Upper lobe of right lung (tissue), 1 donor: ENCODE results near the gene HSP90AB1. TPM values are rescaled to one million over a fixed set of nuclear protein-coding genes. Genes with fewer than 3 reads are reported as not detected.

Experiments
- ATAC-seq: fragments of 200-7000 bp; cut with Tn5 transposase; one replicate; pipeline ENCODE4 v1.9.1; 2020; ENCODE audit warnings: mild to moderate bottlenecking, moderate library complexity
- DNase-seq: peaks from one replicate; pipeline ENCODE4 v3.0.0-alpha.2; 2020
- H3K27ac ChIP-seq: fragments of 200-600 bp; one replicate; pipeline ENCODE4 v1.8.0; 2022
- H3K27me3 ChIP-seq: fragments of 200-600 bp; one replicate; pipeline ENCODE4 v1.8.0; 2022; ENCODE audit warnings: mild to moderate bottlenecking
- H3K36me3 ChIP-seq: fragments of 200-600 bp; one replicate; pipeline ENCODE4 v1.8.0; 2022
- H3K4me1 ChIP-seq: fragments of 200-600 bp; one replicate; pipeline ENCODE4 v1.8.0; 2022
- H3K4me3 ChIP-seq: fragments of 200-600 bp; one replicate; pipeline ENCODE4 v1.8.0; 2022; ENCODE audit warnings: mild to moderate bottlenecking
- H3K9me3 ChIP-seq: fragments of 200-600 bp; one replicate; pipeline ENCODE4 v1.8.0; 2022
- CTCF ChIP-seq: fragments of 200-600 bp; IDR thresholded peaks from one replicate; pipeline ENCODE4 v1.8.0; 2022; ENCODE audit warnings: antibody characterized with exemption
- intact Hi-C: fragments of 100-400 bp; cut with DNase I; formaldehyde crosslinking; loops from one replicate; pipeline ENCODE4 v1.11.0; 2022
- total RNA-seq: library from RNA; stranded (reverse); fragmentation: NEBNext Ultra II Directional; extraction: Animal tissue kit (Norgen Biotek cat#: 25700); gene quantifications from one replicate; pipeline ENCODE4 v1.2.1, GENCODE V29; 2021
- donor health status: DM: no; HTN: yes; CAD: no; lungs with severe emphysema.

Gene HSP90AB1
- total RNA-seq, 1 donor from 2014 or later: 660 TPM

- Histone ChIP-seq H3K9me3 (no peaks in the 10 kb centered on the region), H3K4me3 (no peak overlapping the region), H3K4me1 (peaks cover under 1% of the 10 kb centered on the region), H3K36me3 (no peaks in the 10 kb centered on the region), H3K27ac (no peak overlapping the region), H3K27me3 (no peaks in the 10 kb centered on the region)
- ATAC-seq (no peak), DNase-seq (no peak)
- TF ChIP-seq CTCF: no peak
- intact Hi-C loops: no loop called here
Measured at GRCh38 chr6:44243345-44243744, 3.6 kb upstream of the HSP90AB1 start.

GRCh38 chr6:44245391-44245911 is 1.4 kb upstream of the HSP90AB1 start:
- Histone ChIP-seq H3K27me3 (no peaks in the 10 kb centered on the region), H3K4me3 (peak overlapping the region; percentile 96), H3K36me3 (peaks cover 18% of the 10 kb centered on the region), H3K4me1 (peaks cover 18% of the 10 kb centered on the region), H3K9me3 (no peaks in the 10 kb centered on the region), H3K27ac (peak overlapping the region; percentile 93)
- DNase-seq (no peak), ATAC-seq (no peak)
- intact Hi-C loops: no loop called here
- TF ChIP-seq CTCF: no peak

- ATAC-seq: peak; percentile 86
- Histone ChIP-seq H3K27ac (peak overlapping the region; percentile 93), H3K9me3 (no peaks in the 10 kb centered on the region), H3K4me3 (peak overlapping the region; percentile 96), H3K36me3 (peaks cover 24% of the 10 kb centered on the region), H3K4me1 (peaks cover 18% of the 10 kb centered on the region), H3K27me3 (no peaks in the 10 kb centered on the region)
- intact Hi-C loops: no loop called here
- TF ChIP-seq CTCF: peak; percentile 19
- DNase-seq: peak; percentile 97
Measured at GRCh38 chr6:44245912-44246662, 814 bp upstream of the HSP90AB1 start.

- Histone ChIP-seq H3K4me1 (peaks cover 18% of the 10 kb centered on the region), H3K27ac (peak overlapping the region; percentile 93), H3K4me3 (peak overlapping the region; percentile 96), H3K9me3 (no peaks in the 10 kb centered on the region), H3K36me3 (peaks cover 39% of the 10 kb centered on the region), H3K27me3 (no peaks in the 10 kb centered on the region)
- no peak for TF ChIP-seq CTCF
- DNase-seq: peak; percentile 90
- ATAC-seq: peak; percentile 63
- intact Hi-C loops: no loop called here
Measured at GRCh38 chr6:44247338-44248302, 719 bp downstream of the HSP90AB1 start.

- Histone ChIP-seq H3K9me3 (no peaks in the 10 kb centered on the region), H3K27me3 (no peaks in the 10 kb centered on the region), H3K27ac (no peak overlapping the region), H3K4me3 (peak overlapping the region; percentile 96), H3K36me3 (peaks cover 49% of the 10 kb centered on the region), H3K4me1 (peaks cover 18% of the 10 kb centered on the region)
- no peak for TF ChIP-seq CTCF
- DNase-seq (no peak), ATAC-seq (no peak)
- intact Hi-C loops: no loop called here
Measured at GRCh38 chr6:44248579-44248978, 1.7 kb downstream of the HSP90AB1 start.
